Activated CD4-positive, alpha-beta memory T cell treated with anti-CD3 and anti-CD28 coated beads for 36 hours (primary cell): Measurements from ENCODE around the gene UBALD2. TPM values are rescaled to one million over a fixed set of nuclear protein-coding genes. Genes with fewer than 3 reads are reported as not detected.

ENCODE experiments used
- CTCF ChIA-PET: fragments of 350-600 bp; sonication (Branson Sonifier 250); formaldehyde crosslinking; loops from one replicate; lab custom pipeline; 2021; ENCODE audit warnings: antibody characterized with exemption, inconsistent platforms; lab: Charles Lee
- POLR2A ChIA-PET: fragments of 350-600 bp; sonication (Branson Sonifier 250); formaldehyde crosslinking; loops from one replicate; lab custom pipeline; 2021; ENCODE audit warnings: antibody characterized with exemption; lab: Charles Lee
- DNase-seq: peaks from one replicate; pipeline ENCODE4 v3.0.0-alpha.2; 2020
- H3K27ac Mint-ChIP-seq: one replicate; pipeline ENCODE4 v1.8.0; 2021; ENCODE audit warnings: mixed read lengths
- H3K27me3 Mint-ChIP-seq: one replicate; pipeline ENCODE4 v1.8.0; 2021; ENCODE audit warnings: mixed read lengths
- H3K36me3 Mint-ChIP-seq: one replicate; pipeline ENCODE4 v1.8.0; 2021; ENCODE audit warnings: mixed read lengths
- H3K4me1 Mint-ChIP-seq: one replicate; pipeline ENCODE4 v1.8.0; 2021; ENCODE audit warnings: low read depth, mixed read lengths
- H3K4me3 Mint-ChIP-seq: one replicate; pipeline ENCODE4 v1.8.0; 2021; ENCODE audit warnings: mild to moderate bottlenecking, mixed read lengths
- H3K9me3 Mint-ChIP-seq: one replicate; pipeline ENCODE4 v1.8.0; 2021; ENCODE audit warnings: mixed read lengths
- intact Hi-C: fragments of 100-400 bp; cut with micrococcal nuclease; formaldehyde crosslinking; loops from one replicate; pipeline ENCODE4 v1.15.1; 2023
- total RNA-seq, 2 experiments: library from RNA; stranded (reverse); gene quantifications; one replicate each; pipeline ENCODE4 v1.2.3, GENCODE V29; 2021

Gene UBALD2
- total RNA-seq, 2 experiments from 2014 or later, result 317 TPM

DNA sequence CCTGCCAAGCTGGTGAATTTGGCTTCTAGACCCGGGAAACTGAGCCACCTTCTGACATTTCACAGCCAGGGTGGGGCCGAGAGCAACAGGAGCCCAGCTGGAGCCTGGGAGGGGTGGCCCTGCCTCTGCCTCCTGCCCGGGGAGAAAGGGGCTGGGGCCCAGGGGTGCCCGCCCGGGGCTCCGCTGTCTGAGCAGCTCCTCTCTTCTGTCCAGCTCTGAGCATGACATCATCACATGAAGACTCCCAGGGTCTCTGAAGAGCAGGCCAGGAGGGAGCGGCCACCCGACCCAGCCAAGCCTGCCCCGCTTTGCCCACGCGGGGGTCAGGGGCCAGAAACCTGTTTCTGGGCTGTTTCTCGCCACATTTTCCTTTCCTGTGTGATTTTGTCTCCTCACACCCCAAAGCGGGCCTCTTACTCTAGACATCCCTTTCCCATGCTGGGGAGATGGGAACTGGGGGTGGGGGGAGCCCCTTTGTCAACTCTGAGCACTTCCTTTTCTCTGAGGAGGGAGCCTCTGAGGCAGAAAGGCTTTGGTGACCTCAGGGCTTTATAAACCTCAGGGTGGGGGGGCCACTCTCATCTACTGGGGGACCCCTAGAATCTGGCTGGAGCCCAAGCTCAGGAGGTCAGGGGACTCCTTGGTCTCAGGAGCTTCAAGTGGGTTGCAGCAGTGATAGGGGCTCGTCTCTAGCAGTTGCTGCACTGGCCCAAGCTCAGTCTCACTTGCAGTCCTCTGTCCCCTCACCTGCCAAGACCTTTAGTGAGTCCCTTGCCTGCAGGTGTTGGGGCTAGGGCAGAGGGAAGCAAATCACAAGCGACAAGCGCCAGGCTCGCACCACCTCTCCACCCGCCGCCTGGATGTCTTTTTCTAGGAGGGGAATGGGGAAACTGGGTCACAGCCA, 7.6 kb downstream of the UBALD2 start:
- Mint-ChIP-seq H3K4me1 (peaks cover 51% of the 10 kb centered on the region), H3K9me3 (no peaks in the 10 kb centered on the region), H3K27me3 (no peaks in the 10 kb centered on the region), H3K4me3 (peak overlapping the region; percentile 85), H3K27ac (peak overlapping the region; percentile 98), H3K36me3 (peaks cover 37% of the 10 kb centered on the region)
- CTCF ChIA-PET, result interaction anchor here (0.6 to 5.0 kb wide), 8 partner anchors 9 to 201 kb away, joined by 3 to 38 read pairs (median 7); no protein-coding TSS in a partner anchor
- intact Hi-C loops, result loop anchor here (1.0 to 10.0 kb wide), 4 partner anchors 8 to 368 kb away; partner anchors contain the start of genes GALR2, MRPL38 and SRP68
- peak; percentile 86 for DNase-seq
- POLR2A ChIA-PET, result interaction anchor here (0.6 to 12.3 kb wide), 19 partner anchors 9 to 201 kb away, joined by 3 to 298 read pairs (median 6); partner anchors contain the start of genes EXOC7, FOXJ1, RNF157 and SRP68

DNA sequence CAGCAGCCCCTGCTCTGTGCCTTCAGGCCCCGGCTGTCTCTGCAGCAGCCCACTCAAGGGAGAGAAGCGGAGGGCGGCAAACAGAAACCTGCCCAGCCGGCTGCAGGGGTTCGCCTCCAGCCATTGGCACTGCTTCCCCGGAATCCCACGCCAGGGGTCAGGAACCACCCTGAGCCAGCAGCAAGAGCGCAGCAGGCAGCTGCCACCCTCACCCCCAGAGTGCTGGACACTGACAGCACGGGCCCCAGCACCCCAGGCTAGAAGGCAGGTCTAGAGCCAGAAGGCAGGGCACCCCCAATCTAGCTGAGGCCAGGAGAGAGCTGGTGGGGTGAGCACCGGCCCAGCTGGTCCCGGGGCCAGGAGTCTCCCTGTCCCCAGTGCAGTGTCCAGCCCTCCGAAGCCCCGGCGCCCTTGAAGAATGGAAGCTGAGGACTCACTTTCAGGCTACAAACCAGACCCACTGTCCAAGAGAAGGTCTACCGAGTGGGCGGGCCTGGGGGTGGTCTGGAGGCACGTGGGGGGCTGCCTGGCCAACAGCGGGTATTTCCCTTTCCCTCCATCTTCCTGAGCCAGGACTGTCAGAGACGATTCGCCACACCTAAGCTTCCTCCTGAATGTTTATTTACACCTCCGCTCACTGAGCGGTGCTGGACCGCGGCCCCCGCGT, 8.4 kb downstream of the UBALD2 start:
- H3K27me3 Mint-ChIP-seq, result no peaks in the 10 kb centered on the region
- H3K27ac Mint-ChIP-seq, result peak overlapping the region; percentile 98
- H3K4me1 Mint-ChIP-seq, result peaks cover 46% of the 10 kb centered on the region
- H3K36me3 Mint-ChIP-seq, result peaks cover 29% of the 10 kb centered on the region
- intact Hi-C loops, result loop anchor here (5.0 to 10.0 kb wide), 2 partner anchors 201 to 369 kb away; partner anchors contain the start of genes GALR2, MRPL38 and SRP68
- POLR2A ChIA-PET, result interaction anchor here (1.0 to 12.3 kb wide), 12 partner anchors 10 to 169 kb away, joined by 3 to 298 read pairs (median 5); partner anchors contain the start of genes EXOC7, FOXJ1 and UBALD2
- no peak overlapping the region for H3K4me3 Mint-ChIP-seq
- CTCF ChIA-PET, result interaction anchor here (0.7 to 5.0 kb wide), 5 partner anchors 10 to 153 kb away, joined by 3 to 38 read pairs (median 6); no protein-coding TSS in a partner anchor
- peak; percentile 17 for DNase-seq
- H3K9me3 Mint-ChIP-seq, result no peaks in the 10 kb centered on the region

DNA sequence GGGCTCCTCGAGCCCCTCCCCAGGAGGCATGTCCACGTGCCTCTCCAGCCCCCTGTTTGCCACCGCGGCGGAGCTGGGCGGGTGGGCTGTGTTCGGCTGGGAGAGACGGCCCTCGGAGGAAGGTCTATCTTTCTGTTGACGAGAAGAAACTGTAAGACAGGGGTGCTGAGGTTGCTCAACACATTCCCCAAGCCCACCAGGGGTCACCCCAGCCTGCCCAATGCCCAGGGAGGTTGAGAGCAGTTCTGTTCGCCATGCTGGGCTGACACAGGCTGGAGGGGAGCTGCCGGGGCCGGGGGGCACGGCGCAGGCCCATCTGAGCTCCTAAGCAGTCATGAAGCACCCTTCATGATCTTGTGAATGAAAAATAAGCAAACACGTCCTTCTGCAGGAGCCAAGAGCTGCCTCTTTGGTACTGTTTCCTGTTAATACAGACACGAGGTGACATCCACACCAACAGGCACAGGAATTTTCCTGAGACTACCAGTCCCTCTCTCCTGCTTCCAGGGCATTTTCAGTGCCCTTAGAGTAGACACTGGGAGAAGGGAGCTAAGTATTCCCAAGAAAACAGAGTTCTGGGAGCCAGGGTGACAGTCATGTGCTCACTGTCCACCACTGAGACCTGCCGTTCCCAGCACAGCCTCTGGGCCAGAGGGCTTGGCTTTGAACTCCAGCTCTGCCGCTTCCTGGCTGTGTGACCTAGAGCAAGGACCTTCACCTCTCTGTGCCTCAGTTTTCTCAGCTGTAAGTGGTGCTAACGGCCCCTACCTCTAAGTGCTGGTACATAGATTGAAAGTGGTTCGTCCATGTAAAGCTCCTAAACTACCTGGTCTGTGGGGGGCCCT, 9.2 kb downstream of the UBALD2 start:
- peaks cover 42% of the 10 kb centered on the region for H3K4me1 Mint-ChIP-seq
- intact Hi-C loops, result loop anchor here (5.0 to 10.0 kb wide), 2 partner anchors 202 to 370 kb away; partner anchors contain the start of genes GALR2, MRPL38 and SRP68

DNA sequence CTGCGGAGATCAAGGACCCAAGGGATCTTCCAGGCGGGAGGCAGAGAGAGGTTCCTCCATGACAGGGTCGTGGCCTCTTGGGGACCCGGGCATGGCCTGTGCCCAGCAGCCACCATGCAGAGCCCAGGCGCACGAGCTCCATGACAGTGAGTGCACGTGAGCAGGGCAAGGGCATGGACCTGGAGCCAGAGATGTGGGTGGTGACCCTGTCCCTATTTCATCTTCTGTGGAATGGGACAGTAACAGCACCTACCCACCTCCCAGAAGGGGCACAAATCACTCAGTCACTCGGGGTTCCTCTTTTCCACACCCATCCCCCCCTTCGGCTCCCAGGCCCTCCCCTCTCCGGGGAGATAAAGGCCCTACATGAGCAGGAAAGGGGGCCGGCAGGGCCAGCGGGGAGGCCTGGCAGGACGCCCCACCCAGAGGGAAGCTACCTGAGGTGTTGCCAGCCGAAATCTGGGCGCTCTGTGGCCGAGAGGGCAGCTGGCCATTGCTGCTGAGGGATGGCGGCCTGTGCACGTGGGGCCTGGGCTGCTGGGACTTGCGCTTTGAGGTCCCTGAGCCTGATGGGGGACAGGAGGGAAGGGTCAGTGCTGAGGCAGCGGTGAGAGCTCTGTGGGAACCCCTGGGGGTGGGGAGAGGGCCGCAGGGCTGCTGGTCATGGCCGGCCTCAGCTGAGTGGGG, 10.4 kb downstream of the UBALD2 start:
- CTCF ChIA-PET, result interaction anchor here (0.6 to 5.0 kb wide), 6 partner anchors 20 to 155 kb away, joined by 3 to 38 read pairs (median 4); no protein-coding TSS in a partner anchor
- Mint-ChIP-seq H3K4me1 (peaks cover 38% of the 10 kb centered on the region), H3K27me3 (no peaks in the 10 kb centered on the region), H3K36me3 (peaks cover 14% of the 10 kb centered on the region), H3K4me3 (no peak overlapping the region), H3K9me3 (no peaks in the 10 kb centered on the region), H3K27ac (no peak overlapping the region)
- POLR2A ChIA-PET, result interaction anchor here (0.7 to 12.3 kb wide), 6 partner anchors 12 to 203 kb away, joined by 3 to 298 read pairs (median 5); partner anchors contain the start of genes SRP68 and UBALD2
- intact Hi-C loops, result loop anchor here (10.0 kb wide), 1 partner anchor 371 kb away; the partner anchor contains the start of gene MRPL38
- no peak for DNase-seq

More for the DNA sequence above, 9.2 kb downstream of the UBALD2 start:
- H3K27ac Mint-ChIP-seq, result peak overlapping the region; percentile 33
- ChIA-PET POLR2A (interaction anchor here (0.6 to 12.3 kb wide), 10 partner anchors 11 to 209 kb away, joined by 3 to 298 read pairs (median 4); partner anchors contain the start of genes SRP68 and UBALD2), CTCF (interaction anchor here (0.7 to 5.0 kb wide), 6 partner anchors 11 to 260 kb away, joined by 3 to 38 read pairs (median 8); no protein-coding TSS in a partner anchor)
- H3K36me3 Mint-ChIP-seq, result peaks cover 22% of the 10 kb centered on the region
- no peaks in the 10 kb centered on the region for H3K9me3 Mint-ChIP-seq
- H3K27me3 Mint-ChIP-seq, result no peaks in the 10 kb centered on the region
- no peak overlapping the region for H3K4me3 Mint-ChIP-seq
- peak; percentile 19 for DNase-seq

DNA sequence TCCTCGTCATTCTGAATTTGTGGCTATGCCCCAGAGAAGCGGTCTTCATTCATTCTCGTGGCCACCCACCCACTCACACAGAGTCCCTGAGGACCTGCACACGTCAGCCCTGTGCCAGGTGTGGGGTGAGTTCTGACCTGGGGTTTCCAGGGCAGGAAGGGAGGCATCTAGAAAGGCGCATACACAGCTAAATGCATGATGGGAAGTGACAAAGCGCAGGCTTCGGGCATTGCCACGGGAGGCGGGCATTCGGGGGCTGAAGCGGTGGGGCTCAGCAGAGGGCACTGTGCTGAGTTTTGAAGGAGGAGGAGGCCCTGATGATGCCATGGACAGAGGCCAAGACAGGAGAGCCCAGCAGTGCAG, 10.9 kb downstream of the UBALD2 start:
- intact Hi-C loops, result loop anchor here (10.0 kb wide), 1 partner anchor 371 kb away; the partner anchor contains the start of gene MRPL38
- DNase-seq, result peak; percentile 31
- Mint-ChIP-seq H3K27ac (peak overlapping the region; percentile 26), H3K9me3 (no peaks in the 10 kb centered on the region), H3K4me3 (no peak overlapping the region), H3K27me3 (no peaks in the 10 kb centered on the region), H3K36me3 (peaks cover 10% of the 10 kb centered on the region), H3K4me1 (peaks cover 36% of the 10 kb centered on the region)
- ChIA-PET CTCF (interaction anchor here (0.6 to 5.0 kb wide), 5 partner anchors 20 to 155 kb away, joined by 3 to 38 read pairs (median 4); no protein-coding TSS in a partner anchor), POLR2A (interaction anchor here (1.1 kb wide), 1 partner anchor 150 kb away, joined by 3 read pairs; no protein-coding TSS in a partner anchor)

DNA sequence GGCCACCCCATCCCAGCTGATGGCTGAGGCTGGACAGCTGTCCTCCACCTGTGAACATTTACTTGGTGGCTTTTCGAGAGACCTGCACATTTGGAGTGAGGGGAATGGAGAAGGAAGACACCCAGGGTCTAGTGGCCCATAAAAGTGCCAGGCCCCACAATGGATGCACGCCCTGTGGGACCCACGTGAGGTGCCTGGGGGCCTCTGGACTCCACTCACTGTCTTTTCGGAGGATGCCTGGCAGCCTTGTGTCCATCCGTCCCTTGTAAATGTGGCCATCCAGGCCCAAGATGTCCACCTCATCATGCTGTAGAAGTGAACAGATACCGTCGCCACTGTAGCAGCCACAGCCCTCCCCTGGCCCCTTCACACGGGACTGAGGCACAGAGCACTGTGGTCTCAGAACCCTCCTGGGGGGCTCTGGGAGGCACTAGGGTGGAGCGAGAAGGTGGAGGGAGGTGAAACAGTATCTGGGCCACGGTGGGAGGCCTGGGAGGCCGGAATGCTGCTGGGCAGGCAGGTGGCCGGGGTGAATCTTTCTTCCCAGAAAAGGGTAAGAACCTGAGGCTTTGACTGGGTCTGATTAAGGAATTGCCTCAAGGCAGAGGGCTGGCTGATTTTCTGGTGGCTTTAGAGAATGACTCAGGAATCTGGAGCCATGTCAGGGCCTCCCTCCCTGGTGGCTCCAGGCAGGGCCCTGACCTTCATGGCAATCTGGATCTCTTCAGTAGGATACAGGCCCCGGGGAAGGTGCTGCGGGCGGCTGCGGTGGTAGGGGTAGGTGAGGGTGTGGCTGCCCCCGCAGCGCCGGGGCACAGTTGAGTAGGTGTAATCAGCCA, 11.5 kb downstream of the UBALD2 start:
- ChIA-PET POLR2A (no interaction called here), CTCF (interaction anchor here (1.1 to 5.0 kb wide), 3 partner anchors 95 to 156 kb away, joined by 3 to 38 read pairs (median 4); no protein-coding TSS in a partner anchor)
- peak; percentile 12 for DNase-seq
- Mint-ChIP-seq H3K27me3 (no peaks in the 10 kb centered on the region), H3K4me1 (peaks cover 30% of the 10 kb centered on the region), H3K9me3 (no peaks in the 10 kb centered on the region), H3K36me3 (peaks cover 3% of the 10 kb centered on the region), H3K4me3 (no peak overlapping the region), H3K27ac (peak overlapping the region; percentile 26)
- intact Hi-C loops, result loop anchor here (10.0 kb wide), 1 partner anchor 372 kb away; the partner anchor contains the start of gene MRPL38

DNA sequence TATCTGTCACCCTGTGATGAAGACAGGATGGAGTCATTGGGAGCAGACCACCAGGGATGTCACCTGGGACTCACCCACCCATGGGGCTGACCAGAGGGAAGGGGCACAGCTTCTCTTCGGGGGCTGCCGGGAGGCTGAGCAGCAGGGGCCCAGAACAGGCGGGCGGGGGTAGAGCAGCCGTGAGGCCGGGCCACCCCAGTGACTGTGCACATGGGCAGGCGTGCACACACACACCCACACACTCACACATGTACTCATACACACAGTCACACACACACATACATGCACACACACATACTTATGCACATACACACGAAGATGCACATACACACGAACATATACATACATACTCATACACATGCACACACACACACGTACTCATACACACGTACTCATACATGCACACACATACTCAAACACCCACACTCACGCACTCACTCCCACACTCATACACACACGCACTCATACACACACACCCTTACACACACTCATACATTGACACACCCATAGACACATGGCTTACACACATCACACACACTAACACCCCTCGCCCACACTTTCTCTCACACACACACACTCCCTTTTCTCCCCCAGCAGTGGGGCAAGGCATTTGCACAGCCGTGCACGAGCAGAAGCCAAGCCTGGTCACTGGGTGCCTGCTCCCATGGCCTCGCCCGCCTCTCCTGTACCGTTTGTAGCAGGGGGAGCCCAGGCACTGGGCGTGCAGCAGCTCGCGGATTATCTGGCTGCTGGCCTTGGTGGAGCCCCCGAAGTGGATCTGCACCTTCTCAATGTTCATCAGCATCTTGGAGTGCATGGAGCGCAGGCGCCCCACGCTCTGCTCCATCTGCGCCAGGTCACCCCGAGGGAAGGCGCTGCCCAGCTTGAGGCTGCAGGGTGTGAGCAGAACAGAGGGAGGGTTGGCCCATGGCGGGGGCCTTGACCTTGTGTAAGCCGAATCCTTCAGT, 12.4 kb downstream of the UBALD2 start:
- H3K4me3 Mint-ChIP-seq, result no peak overlapping the region
- ChIA-PET POLR2A (no interaction called here), CTCF (interaction anchor here (0.5 to 5.8 kb wide), 11 partner anchors 9 to 381 kb away, joined by 3 to 337 read pairs (median 14); partner anchors contain the start of gene TRIM65)
- intact Hi-C loops, result loop anchor here (10.0 kb wide), 1 partner anchor 373 kb away; the partner anchor contains the start of gene MRPL38
- H3K9me3 Mint-ChIP-seq, result no peaks in the 10 kb centered on the region
- no peaks in the 10 kb centered on the region for H3K36me3 Mint-ChIP-seq
- no peaks in the 10 kb centered on the region for H3K27me3 Mint-ChIP-seq
- peaks cover 30% of the 10 kb centered on the region for H3K4me1 Mint-ChIP-seq
- no peak overlapping the region for H3K27ac Mint-ChIP-seq
- no peak for DNase-seq

DNA sequence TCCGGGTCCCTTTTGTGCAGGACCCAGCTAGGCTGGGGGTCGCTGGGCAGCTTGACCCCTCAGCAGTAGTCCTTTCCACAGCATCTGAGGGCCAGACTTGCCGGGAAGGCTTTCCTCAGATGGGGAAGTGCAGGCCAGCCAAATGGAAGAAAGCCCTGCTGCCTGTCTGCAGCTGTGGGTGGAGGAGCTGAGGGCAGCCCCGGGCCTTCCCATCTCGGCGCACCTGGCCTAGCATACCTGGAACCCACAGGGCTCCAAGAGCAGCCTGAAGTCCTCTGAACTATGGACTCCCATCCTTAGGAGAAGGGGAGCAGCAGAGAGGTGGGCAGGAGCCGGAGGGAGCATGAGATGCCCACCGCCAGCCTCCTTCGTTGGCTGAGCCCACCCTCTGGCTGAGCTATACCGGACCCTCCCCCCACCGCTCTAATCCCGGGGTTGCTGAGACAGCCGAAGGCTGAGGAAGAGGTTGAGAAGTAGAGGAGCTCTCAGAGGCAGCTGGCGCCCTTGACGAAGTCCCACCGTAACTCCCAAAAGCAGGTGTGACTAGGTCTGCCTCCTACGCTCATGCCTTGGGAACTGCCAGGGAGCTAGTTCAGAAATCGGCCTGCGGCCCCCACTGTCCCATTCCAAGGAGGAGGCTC, 13.2 kb downstream of the UBALD2 start:
- H3K27ac Mint-ChIP-seq, result no peak overlapping the region
- POLR2A ChIA-PET, result interaction anchor here (0.6 to 1.6 kb wide), 4 partner anchors 12 to 98 kb away, joined by 3 to 4 read pairs (median 3); no protein-coding TSS in a partner anchor
- intact Hi-C loops, result loop anchor here (10.0 kb wide), 1 partner anchor 374 kb away; the partner anchor contains the start of gene MRPL38
- no peak for DNase-seq
- no peaks in the 10 kb centered on the region for H3K36me3 Mint-ChIP-seq
- CTCF ChIA-PET, result interaction anchor here (0.9 to 5.8 kb wide), 18 partner anchors 10 to 265 kb away, joined by 3 to 337 read pairs (median 8); no protein-coding TSS in a partner anchor
- peaks cover 22% of the 10 kb centered on the region for H3K4me1 Mint-ChIP-seq
- H3K9me3 Mint-ChIP-seq, result no peaks in the 10 kb centered on the region
- H3K27me3 Mint-ChIP-seq, result no peaks in the 10 kb centered on the region
- H3K4me3 Mint-ChIP-seq, result no peak overlapping the region
